Endothelial cell of umbilical vein (primary cell): ENCODE data around the gene DCAF5.

ENCODE experiments used
- MAX ChIP-seq: IDR thresholded peaks from 2 replicates; pipeline ENCODE4 v1.6.1; 2011; ENCODE audit not compliant: insufficient read depth, insufficient read length
- POLR2A ChIP-seq: IDR thresholded peaks from 2 replicates; pipeline ENCODE4 v1.6.1; 2012; ENCODE audit warnings: low read depth, mild to moderate bottlenecking, control low read depth, low read length

GRCh38 chr14:69076341-69076740, 76.6 kb downstream of the DCAF5 start:
- no peak for TF ChIP-seq POLR2A
- TF ChIP-seq MAX: no peak
